ENCODE measurements around the gene SPDYC.
A peak's percentile ranks its signal among the peaks of the same experiment; 100 is the strongest.
"Not testable (repeated sequence)": the region's sequence is repeated elsewhere in the genome, so short reads cannot be mapped to it uniquely, and the experiment has no call there.

SPDYC gene

DNA sequence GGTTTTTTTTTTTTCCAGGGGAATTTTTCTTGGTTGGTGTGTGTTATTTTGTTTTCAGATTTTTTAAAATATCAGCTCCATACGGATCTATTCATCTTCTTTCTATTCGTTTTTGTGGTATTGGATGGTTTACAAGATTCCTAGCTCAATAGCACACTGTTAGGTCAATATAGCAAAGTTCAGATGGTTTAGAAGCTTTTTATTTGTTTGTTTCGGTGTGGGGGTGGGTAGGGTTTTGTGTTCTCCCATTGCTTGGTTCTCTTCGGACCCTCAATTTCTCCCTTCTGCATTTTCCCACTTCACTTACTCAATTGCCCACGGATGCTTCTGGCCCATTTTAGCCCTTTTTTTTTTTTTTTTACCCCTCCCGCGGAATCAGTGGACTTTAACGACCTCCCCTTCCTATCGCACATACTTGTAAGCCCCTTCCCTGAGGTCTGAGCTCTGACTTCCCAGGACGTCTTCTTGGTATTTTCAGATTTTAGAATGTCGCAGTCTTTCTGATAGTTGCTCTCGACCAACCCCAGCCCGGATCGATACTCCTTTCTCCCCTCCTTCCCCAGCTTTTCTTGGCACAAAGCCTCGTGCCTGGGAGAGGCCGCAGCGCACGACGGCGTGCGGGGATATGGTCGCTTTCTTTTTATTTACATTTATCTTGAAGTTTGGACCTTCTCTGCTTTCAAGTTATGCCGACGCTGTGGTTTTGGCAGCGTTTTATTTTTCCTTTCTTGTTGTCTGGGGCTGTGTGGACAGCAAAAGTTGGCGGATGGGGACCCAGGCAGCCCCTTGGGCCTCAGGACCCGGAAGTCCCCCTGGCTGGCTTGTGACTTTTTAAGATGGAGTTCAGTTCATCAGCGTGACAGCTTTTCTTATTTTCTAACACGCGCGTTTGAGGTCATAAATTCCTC is 4.4 kb upstream of the SPDYC start:
- DNase-seq (ENCODE audit: insufficient read length, low spot score), result no peak

DNA sequence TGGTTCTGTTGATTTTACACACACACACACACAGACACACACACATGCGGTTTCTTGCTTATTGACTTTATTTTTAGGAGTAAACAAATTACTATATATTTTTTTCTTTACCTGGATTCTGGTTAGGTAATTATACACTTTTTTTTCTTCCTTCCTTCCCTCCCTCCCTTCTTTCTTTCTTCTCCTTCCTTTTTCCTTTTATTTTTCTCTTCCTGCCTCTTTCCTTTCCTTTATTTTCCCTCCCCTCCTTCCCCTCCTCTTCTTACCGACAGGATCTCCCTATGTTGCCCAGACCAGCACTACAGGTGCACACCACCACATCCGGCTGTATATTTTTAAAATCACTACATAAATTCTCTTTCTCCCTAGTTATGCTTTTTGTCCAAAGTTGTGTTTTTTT is 3.1 kb upstream of the SPDYC start:
- no peak for FAIRE-seq
- DNase-seq (ENCODE audit: insufficient read length, low spot score), result no peak

More for the DNA sequence above, 4.4 kb upstream of the SPDYC start:
- FAIRE-seq, result no peak

- DNase-seq (ENCODE audit: insufficient read length, low spot score), result no peak
- FAIRE-seq, result no peak
Measured at GRCh38 chr11:65167656-65168055, 2.4 kb upstream of the SPDYC start.

DNA sequence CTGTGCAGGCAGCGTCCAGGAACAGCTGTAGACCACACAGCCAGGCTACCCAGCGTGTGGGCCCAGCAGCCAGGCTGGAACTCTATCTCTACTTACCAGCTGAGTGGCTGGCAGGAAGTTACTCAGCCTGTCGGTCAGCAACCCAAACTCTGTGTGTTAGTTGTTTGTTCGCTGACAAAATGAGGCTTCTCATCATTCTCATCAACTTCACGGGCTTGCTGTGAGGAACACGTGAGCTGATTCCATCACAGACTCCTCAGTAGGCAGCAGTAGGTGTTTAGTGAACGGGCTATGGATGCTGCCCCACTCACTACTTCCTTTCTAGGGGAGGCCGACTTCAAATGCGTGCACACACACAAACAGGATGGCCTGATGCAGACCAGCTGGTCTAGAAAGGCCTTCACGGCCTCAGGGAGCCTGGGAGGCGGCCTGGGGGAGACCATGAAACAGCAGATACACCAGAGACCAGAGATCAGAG is 830 bp upstream of the SPDYC start:
- FAIRE-seq (no peak), DNase-seq (ENCODE audit: insufficient read length, low spot score) (no peak)

GRCh38 chr11:65172600-65172999 is 2.6 kb downstream of the SPDYC start:
- no peak for FAIRE-seq

GRCh38 chr11:65174571-65175010 is 4.6 kb downstream of the SPDYC start:
- not testable (repeated sequence) for DNase-seq (ENCODE audit: insufficient read length, low spot score); FAIRE-seq

More at GRCh38 chr11:65172600-65172999, 2.6 kb downstream of the SPDYC start:
- no peak for DNase-seq (ENCODE audit: insufficient read length, low spot score)

DNA sequence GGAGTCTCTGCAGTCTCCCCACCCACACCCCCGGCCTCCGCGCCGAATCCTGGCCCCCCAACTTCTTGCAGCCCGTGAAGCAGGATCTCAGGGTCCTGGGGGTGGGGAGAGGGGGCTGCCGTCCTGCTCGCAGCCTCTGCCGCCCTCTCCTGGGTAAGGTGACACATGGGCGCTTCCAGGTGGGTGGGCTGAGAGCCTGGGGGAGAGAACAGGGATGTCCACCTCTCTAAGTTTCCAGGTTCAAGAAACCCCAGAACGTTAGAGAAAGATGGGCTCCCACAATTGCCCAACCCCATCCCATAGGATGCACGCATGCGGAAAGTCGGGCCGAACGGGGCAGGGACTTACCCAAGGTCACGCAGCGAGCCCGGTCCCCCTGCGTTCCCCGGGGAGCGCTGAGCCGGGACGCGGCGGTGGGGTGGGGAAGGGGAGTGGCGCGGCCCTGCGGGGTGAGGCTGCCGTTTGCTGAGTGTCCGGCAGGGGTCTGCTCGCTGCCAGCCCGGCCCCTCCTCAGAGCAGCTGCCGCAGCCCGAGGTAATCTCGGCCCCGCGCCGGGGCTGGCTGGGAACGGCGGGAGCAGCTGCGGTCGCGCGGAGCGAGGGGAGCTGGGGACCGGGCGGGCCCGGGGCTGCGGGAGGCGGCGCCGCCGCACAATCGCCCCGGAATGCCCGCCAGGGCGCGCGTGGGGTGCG is 11.0 kb downstream of the SPDYC start:
- FAIRE-seq (no peak), DNase-seq (ENCODE audit: insufficient read length, low spot score) (peak; percentile 66)

DNA sequence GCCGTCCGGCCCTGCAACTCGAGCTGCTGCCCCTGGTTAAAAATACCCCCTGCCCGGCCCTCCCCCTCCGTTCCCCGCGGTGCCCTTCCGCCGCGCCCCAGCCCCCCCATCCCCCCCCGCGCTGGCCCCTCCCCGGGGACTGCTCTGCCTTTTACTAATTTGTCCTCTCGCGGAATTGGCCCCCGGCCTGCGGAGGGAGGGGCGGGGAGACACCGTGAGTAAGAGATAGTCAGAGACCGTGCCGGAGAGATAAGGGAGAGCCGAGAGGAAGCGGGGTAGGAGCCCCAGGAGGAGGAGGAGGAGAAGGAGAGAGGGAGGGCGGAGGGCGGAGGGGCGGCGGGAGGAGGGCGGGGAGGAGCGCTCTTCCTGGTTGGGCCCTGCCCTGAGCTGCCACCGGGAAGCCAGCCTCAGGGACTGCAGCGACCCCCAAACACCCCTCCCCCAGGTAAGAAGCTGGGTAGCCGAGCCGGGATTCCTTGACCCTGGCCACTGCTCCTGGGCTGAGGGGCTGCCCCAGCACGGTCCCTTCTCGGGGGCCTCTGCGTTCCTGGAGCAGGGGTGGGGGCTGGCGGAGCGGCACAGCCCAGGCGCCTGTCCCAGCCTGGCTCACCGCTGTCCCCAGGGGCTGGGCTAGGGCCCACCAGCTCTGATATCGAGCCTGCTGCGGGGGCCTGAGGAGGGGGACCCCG is 11.7 kb downstream of the SPDYC start, which contains the start of gene CAPN1:
CAPN1 (plus strand) TSS at position 360 of the 689 bp plus-strand sequence. CDS start 774 bp downstream, outside the sequence.
- DNase-seq (ENCODE audit: insufficient read length, low spot score) (peak; percentile 74), FAIRE-seq (no peak)

- DNase-seq (ENCODE audit: insufficient read length, low spot score) (peak; percentile 31), FAIRE-seq (no peak)
Measured at GRCh38 chr11:65182258-65183170, 12.5 kb downstream of the SPDYC start.

DNA sequence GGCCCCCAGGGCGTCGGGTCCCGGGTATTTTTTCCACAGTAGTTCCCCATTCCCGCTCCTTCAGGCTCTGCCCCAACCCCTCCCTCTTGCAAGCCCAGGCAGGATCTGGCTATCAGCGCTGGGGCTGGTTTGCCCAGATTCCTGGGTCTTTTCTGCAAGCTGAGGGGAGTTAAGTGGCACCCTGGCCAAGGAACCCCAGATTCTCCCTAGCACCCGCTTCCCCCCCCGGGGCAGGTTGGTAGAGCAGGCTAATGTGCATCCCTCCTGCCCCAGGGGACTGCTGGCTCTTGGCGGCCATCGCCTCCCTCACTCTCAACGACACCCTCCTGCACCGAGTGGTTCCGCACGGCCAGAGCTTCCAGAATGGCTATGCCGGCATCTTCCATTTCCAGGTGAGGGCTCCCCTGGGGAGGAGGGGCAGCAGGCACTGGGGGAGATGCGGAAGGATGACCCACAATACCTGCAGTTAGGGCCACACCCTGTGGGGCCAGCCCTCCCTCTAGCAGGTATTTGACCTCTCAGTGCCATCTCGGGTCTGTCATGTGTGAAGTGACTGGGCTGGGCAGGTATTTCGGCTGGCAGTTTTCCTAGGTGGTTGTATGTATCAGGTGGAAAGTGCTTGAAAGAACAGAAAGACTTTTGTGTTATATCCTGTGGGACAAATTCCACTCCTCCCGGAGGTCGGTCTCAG is 13.3 kb downstream of the SPDYC start:
- DNase-seq (ENCODE audit: insufficient read length, low spot score) (no peak), FAIRE-seq (no peak)

DNA sequence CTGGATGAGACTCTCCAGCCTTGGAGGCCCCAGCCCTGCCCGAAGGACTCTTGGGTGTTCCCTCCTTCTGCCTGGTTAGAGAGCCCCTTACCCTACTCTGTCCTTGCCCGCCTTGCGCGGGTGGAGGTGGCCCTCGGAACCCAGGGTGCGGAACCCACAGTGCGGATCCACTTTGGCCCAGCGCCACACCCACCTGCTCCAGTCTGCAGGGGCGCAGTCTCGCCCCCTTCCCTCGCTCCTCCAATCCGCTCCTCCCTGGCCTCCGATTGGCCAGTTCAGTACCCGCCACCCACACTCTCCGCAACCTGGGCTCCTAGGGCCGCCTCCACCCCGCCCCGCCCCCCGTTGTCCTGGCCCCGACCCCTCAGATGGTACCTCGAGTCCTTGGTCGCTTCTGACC is 14.1 kb downstream of the SPDYC start:
- FAIRE-seq (no peak), DNase-seq (ENCODE audit: insufficient read length, low spot score) (no peak)

DNA sequence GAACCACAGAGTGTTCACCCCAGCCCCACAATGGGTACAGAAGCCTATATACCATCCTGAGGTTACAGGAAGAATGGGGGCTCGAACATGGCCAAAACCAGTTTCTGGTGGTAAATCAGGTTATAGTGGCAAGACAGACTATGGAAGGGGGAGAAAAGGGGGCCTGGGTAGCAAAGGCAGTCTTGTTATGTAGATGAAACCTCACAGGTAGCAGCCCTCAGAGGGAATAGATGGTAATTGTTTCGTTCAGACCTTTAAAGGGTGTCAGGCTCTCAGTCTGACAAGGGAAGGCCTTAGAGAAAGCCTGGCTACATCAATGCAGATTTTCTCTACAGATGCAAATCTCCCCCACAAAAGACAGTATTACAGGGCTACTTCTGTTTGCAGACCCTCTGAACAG is 15.1 kb downstream of the SPDYC start:
- DNase-seq (ENCODE audit: insufficient read length, low spot score) (no peak), FAIRE-seq (no peak)

GRCh38 chr11:65185869-65186341 is 15.9 kb downstream of the SPDYC start:
- DNase-seq (ENCODE audit: insufficient read length, low spot score) (no peak), FAIRE-seq (no peak)

- FAIRE-seq (no peak), DNase-seq (ENCODE audit: insufficient read length, low spot score) (no peak)
Measured at GRCh38 chr11:65186701-65187100, 16.7 kb downstream of the SPDYC start.

DNA sequence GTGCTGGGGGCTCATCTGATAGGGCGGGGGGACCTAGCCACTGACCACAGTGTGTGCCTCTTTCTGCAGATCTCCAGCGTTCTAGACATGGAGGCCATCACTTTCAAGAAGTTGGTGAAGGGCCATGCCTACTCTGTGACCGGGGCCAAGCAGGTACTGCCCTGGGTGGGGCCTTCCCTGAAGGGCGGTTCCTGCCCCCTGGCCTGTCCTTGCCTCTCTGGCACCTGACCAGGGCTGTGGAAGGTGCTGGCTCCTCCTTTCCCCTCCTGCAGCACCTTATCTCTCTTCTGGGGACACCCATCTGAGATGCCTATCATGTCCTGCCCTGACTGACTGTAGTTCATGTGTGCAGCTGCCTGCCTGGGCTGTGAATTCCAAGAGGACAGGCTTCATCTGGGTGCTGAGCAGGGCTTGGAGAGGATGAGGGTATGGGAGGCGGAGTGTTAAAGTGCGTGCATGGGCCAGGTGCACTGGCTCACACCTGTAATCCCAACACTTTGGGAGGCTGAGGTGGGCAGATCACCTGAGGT is 17.2 kb downstream of the SPDYC start:
- no peak for DNase-seq (ENCODE audit: insufficient read length, low spot score)
- FAIRE-seq, result no peak

DNA sequence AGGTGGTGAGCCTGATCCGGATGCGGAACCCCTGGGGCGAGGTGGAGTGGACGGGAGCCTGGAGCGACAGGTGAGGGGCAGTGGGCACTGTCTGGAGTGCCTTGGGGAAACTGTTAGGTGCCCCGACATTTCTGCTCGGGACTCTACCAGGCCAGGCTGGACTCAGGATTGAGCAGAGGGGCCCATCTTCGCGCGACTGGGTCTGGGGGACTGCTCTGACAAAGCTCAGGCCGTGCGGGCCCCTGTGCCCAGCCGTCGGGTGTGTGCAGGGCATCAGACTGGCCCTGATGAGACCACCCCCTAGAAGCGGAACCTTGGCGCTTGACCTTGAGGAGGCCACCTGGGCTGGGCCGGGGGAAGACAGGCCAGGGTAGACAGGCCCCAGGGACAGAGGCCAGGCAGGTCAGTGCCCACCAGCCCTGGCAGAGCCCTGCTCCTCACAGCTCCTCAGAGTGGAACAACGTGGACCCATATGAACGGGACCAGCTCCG is 18.0 kb downstream of the SPDYC start:
- no peak for DNase-seq (ENCODE audit: insufficient read length, low spot score)
- no peak for FAIRE-seq

DNA sequence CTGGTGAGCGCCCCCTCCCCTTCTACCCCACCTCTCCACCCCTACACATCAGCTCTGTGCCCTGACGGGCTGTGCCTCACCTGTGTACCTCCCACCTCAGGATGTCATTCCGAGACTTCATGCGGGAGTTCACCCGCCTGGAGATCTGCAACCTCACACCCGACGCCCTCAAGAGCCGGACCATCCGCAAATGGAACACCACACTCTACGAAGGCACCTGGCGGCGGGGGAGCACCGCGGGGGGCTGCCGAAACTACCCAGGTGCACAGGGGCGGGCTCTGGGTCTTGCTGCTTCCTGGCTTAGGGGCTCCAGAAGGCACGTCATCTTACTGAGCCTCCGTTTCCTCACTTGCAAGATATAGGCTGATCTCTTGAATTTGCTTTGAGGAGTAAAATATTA is 18.5 kb downstream of the SPDYC start:
- DNase-seq (ENCODE audit: insufficient read length, low spot score) (no peak), FAIRE-seq (no peak)

GRCh38 chr11:65189191-65189590 is 19.2 kb downstream of the SPDYC start:
- DNase-seq (ENCODE audit: insufficient read length, low spot score), result no peak
- no peak for FAIRE-seq

DNA sequence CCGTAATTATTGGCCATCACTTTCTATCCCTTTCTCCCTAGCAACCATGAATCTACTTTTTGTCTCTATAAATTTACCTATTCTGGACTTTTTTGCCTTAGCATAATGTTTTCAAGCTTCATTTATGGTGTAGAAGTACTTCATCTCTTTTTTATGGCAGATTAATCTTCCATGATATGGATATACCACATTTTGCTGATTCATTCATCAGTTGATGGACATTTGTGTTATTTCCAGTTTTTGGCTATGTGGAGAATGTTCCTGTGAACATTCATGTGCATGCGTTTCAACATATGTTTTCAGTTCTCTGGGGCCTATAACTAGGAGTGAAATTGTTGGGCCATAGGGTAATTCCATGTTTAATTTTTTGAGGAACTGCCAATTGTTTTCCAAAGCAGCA is 24.5 kb downstream of the SPDYC start:
- DNase-seq (ENCODE audit: insufficient read length, low spot score) (no peak), FAIRE-seq (no peak)
